HepG2 (cell line): ENCODE measurements around the gene AGAP3. TPM values are rescaled to one million over a fixed set of nuclear protein-coding genes. Genes with fewer than 3 reads are reported as not detected.

Source experiments
- ATAC-seq: fragments of 200-7000 bp; cut with Tn5 transposase; 3 replicates; pipeline ENCODE4 v1.9.1; 2020; ENCODE audit warnings: mild to moderate bottlenecking, moderate library complexity
- BruUV-seq: library from RNA; stranded (reverse); fragments of 400-500 nt; replicated peaks from 2 replicates; lab custom pipeline; 2021; lab: Mats Ljungman, UMichigan
- CTCF ChIA-PET: fragments of 300-600 bp; formaldehyde crosslinking; extraction: SDS; loops from one replicate; lab custom pipeline; 2021; ENCODE audit warnings: low total read pairs, inconsistent platforms, low intra/inter-chr PET ratio; lab: Yijun Ruan, JAX
- POLR2A ChIA-PET: fragments of 350-600 bp; sonication (Branson Sonifier 250); formaldehyde crosslinking; loops from one replicate; lab custom pipeline; 2020; ENCODE audit warnings: antibody characterized with exemption, inconsistent platforms; lab: Yijun Ruan, JAX
- DNase-seq: peaks from one replicate; pipeline ENCODE4 v3.0.0-alpha.2; 2015; ENCODE audit warnings: low spot score
- FAIRE-seq: peaks from 3 replicates; lab custom pipeline; 2011; peaks lifted over from hg19 to GRCh38; lab: Jason Lieb, UNC
- H2AFZ ChIP-seq: one replicate; pipeline ENCODE4 v1.6.1; 2011; ENCODE audit warnings: low read length, inconsistent platforms
- H3K27ac ChIP-seq: fragments of 300-600 bp; 3 replicates; pipeline ENCODE4 v1.8.0; 2011; ENCODE audit warnings: mixed run types, mild to moderate bottlenecking, mixed read lengths, low read length, inconsistent platforms; ENCODE audit not compliant: insufficient read depth; ENCODE audit errors: extremely low read length
- H3K27me3 ChIP-seq, 2 experiments: fragments of 200-600 bp in 1 of 2; 2 replicates in 1 of 2; 3 replicates in 1 of 2; pipeline versions ENCODE4 v1.6.0 to v1.8.0; 2011; ENCODE audit warnings: low read length in 2 of 2, mild to moderate bottlenecking in 2 of 2, moderate library complexity in 2 of 2, inconsistent platforms in 1 of 2; ENCODE audit not compliant: insufficient read depth in 2 of 2, control insufficient read depth in 1 of 2
- H3K36me3 ChIP-seq, 2 experiments: fragments of 200-600 bp in 1 of 2; replicated peaks in 1 of 2; 2 replicates in 1 of 2; 3 replicates in 1 of 2; pipeline versions ENCODE4 v1.5.1 to v1.8.0; 2011; ENCODE audit warnings: low read length in 2 of 2, inconsistent platforms in 1 of 2; ENCODE audit not compliant: insufficient read depth in 2 of 2, control insufficient read depth in 1 of 2
- H3K4me1 ChIP-seq: 2 replicates; pipeline ENCODE4 v1.5.1; 2012; ENCODE audit warnings: low read length, inconsistent platforms; ENCODE audit not compliant: insufficient read depth
- H3K4me2 ChIP-seq: 2 replicates; pipeline ENCODE4 v1.6.0; 2011; ENCODE audit warnings: low read depth, low read length, inconsistent platforms
- H3K4me3 ChIP-seq, 3 experiments: fragments of 200-600 bp in 1 of 3; sonication (generic), shearing (Covaris generic) in 1 of 3; replicated peaks in 1 of 3; 2 replicates each; pipeline ENCODE4 v1.5.1; 2011 to 2016; ENCODE audit warnings: low read length in 3 of 3, inconsistent platforms in 2 of 3, low read depth in 2 of 3, mild to moderate bottlenecking in 2 of 3, control low read depth in 1 of 3, mixed read lengths in 1 of 3; ENCODE audit not compliant: insufficient read depth in 1 of 3
- H3K79me2 ChIP-seq: one replicate; pipeline ENCODE4 v1.6.1; 2011; ENCODE audit warnings: low read length, inconsistent platforms; ENCODE audit not compliant: insufficient read depth
- H3K9ac ChIP-seq: 2 replicates; pipeline ENCODE4 v1.6.0; 2011; ENCODE audit warnings: mild to moderate bottlenecking, low read depth, low read length, inconsistent platforms; ENCODE audit not compliant: insufficient read depth
- H3K9me3 ChIP-seq: 2 replicates; pipeline ENCODE4 v1.5.1; 2012; ENCODE audit warnings: mild to moderate bottlenecking, low read length
- H4K20me1 ChIP-seq: 2 replicates; pipeline ENCODE4 v1.6.0; 2011; ENCODE audit warnings: inconsistent platforms, mild to moderate bottlenecking, low read length, moderate library complexity; ENCODE audit not compliant: insufficient read depth
- HNRNPL ChIP-seq: fragments of 200-400 bp; formaldehyde crosslinking; IDR thresholded peaks from 2 replicates; pipeline ENCODE4 v1.6.1; 2017; ENCODE audit warnings: mild to moderate bottlenecking, low read depth, low read length
- SRY ChIP-seq: sonication (generic); formaldehyde crosslinking; IDR thresholded peaks from 2 replicates; pipeline ENCODE4 v1.8.0; 2022; ENCODE audit warnings: mild to moderate bottlenecking, missing genetic modification reagents
- ZNF788 ChIP-seq: sonication (generic); formaldehyde crosslinking; IDR thresholded peaks from 2 replicates; pipeline ENCODE4 v1.5.0; 2020; ENCODE audit warnings: mild to moderate bottlenecking, missing genetic modification reagents, borderline replicate concordance
- WGBS: methylation state at CpG from one replicate; pipeline ENCODE4 v1.1.6; 2017; ENCODE audit warnings: low lambda C conversion rate; 5-methylcytosine and 5-hydroxymethylcytosine counted together
- in situ Hi-C: cut with HindIII; loops from 2 replicates; pipeline ENCODE4 v1.10.0; 2017; ENCODE audit warnings: low pct_unique_long_range_greater_than_20kb; ENCODE audit not compliant: extremely low pct_ligation_motif_present
- intact Hi-C: fragments of 100-400 bp; cut with micrococcal nuclease; formaldehyde crosslinking; loops from one replicate; pipeline ENCODE4 v1.10.0; 2022; ENCODE audit not compliant: unreplicated experiment
- polyA plus RNA-seq, 8 experiments: library from polyadenylated mRNA; depleted of rRNA in 3 of 8; stranded (reverse) in 7 of 8; unstranded in 1 of 8; fragments of >200 nt; fragmentation: Illumina TruSeq in 4 of 8; extraction: Trizol in 4 of 8; gene quantifications; 2 replicates each; pipeline versions ENCODE4 v1.2.1 to v1.2.3, GENCODE V29; 2011 to 2016; ENCODE audit warnings: low read depth in 4 of 8, missing spikeins in 1 of 8, mixed read lengths in 1 of 8; ENCODE audit not compliant: insufficient read depth in 1 of 8
- total RNA-seq, 5 experiments: library from RNA; depleted of rRNA; stranded (reverse); fragments of >200 nt; fragmentation: Illumina TruSeq; extraction: Trizol; gene quantifications; 2 replicates each; pipeline ENCODE4 v1.2.3, GENCODE V29; 2016; ENCODE audit warnings: low read depth in 1 of 5
- TF ChIP-seq, protein P1 (sequence below): sonication (generic); formaldehyde crosslinking; IDR thresholded peaks from 2 replicates; pipeline ENCODE4 v1.4.0; 2020; ENCODE audit warnings: missing genetic modification reagents

The AGAP3 gene
- total and polyA plus RNA-seq, 2 of the 13 experiments (the other 11 are each of a cell fraction or from before 2014, with no cell fraction given), result 31.3 to 61.4 TPM

DNA sequence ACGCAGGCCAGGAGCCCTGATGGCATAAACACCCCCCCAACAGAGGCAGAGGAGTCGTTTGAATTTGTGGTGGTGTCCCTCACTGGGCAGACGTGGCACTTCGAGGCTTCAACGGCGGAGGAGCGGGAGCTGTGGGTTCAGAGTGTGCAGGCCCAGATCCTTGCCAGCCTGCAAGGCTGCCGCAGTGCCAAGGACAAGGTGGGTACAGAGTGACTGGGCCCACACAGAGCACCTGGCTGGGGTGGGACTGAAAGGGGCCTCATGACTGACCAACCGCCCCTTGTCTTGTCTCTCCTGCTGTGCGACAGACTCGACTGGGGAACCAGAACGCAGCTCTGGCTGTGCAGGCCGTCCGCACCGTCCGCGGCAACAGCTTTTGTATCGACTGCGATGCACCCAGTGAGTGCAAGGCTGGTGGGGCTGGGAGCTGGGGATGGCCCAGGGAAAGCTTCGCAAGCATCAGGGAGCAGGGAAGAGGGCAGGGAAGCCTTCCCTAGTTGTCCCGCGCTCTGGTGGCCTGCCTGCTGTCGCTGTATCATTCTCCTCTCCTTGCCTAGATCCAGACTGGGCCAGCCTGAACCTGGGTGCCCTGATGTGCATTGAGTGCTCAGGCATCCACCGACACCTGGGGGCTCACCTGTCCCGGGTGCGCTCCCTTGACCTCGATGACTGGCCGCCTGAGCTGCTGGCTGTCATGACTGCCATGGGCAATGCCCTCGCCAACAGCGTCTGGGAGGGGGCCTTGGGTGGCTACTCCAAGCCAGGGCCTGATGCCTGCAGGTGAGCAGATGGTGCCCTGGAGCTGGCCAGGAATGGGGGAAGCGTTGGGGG is 55.8 kb downstream of the AGAP3 start:
- Histone ChIP-seq H4K20me1 (no peaks in the 10 kb centered on the region), H3K9ac (no peak overlapping the region), H3K79me2 (no peaks in the 10 kb centered on the region), H3K27ac (no peak overlapping the region), H3K4me2 (no peak overlapping the region), H3K9me3 (no peaks in the 10 kb centered on the region), H2AFZ (no peak overlapping the region), H3K4me3 (no peak overlapping the region), H3K36me3 (peaks cover 15 to 32% of the 10 kb centered on the region in 2 experiments), H3K27me3 (no peaks in the 10 kb centered on the region), H3K4me1 (no peaks in the 10 kb centered on the region)
- POLR2A ChIA-PET, result interaction anchor here (1.2 kb wide), 1 partner anchor 85 kb away, joined by 3 read pairs; the partner anchor contains the start of gene ABCF2
- CTCF ChIA-PET, result no interaction called here
- FAIRE-seq (no peak), DNase-seq (no peak), ATAC-seq (no peak)
- in situ Hi-C loops, result no loop called here
- BruUV-seq, result no TSS peak
- intact Hi-C loops, result no loop called here
- WGBS, result 94% methylated on average over 6 of the region's 31 CpGs
- TF ChIP-seq ZNF788 (no peak), HNRNPL (0 out of 2 replicates have a peak, but pooled peaks have one; percentile 3)

DNA sequence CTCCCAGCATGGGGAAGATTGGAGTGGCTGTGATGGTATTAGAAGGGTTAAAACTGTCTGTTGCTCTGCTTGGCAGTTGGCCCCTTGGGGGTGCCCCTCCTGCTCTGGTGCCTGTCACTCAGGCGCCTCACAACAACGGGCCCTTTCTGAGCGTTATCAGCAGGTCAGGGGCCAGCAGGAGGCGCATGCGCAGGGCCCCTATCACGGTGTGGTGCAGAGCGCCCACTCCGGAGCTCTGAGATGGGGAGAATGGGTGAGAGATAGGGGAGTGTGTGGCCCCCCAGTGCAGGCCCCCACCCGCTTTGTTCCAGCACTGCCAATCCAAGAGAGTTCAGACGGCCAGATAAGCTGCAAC is 56.4 kb downstream of the AGAP3 start:
- Histone ChIP-seq H4K20me1 (no peaks in the 10 kb centered on the region), H3K79me2 (no peaks in the 10 kb centered on the region), H3K9ac (no peak overlapping the region), H3K27me3 (no peaks in the 10 kb centered on the region), H3K4me3 (no peak overlapping the region), H3K27ac (no peak overlapping the region), H3K4me2 (no peak overlapping the region), H3K9me3 (no peaks in the 10 kb centered on the region), H2AFZ (no peak overlapping the region), H3K36me3 (peaks cover 15 to 31% of the 10 kb centered on the region in 2 experiments), H3K4me1 (no peaks in the 10 kb centered on the region)
- ATAC-seq (no peak), FAIRE-seq (no peak), DNase-seq (no peak)
- CTCF ChIA-PET, result no interaction called here
- no peak for TF ChIP-seq SRY (CRISPR knock-in tag)
- TF ChIP-seq, protein P1, sequence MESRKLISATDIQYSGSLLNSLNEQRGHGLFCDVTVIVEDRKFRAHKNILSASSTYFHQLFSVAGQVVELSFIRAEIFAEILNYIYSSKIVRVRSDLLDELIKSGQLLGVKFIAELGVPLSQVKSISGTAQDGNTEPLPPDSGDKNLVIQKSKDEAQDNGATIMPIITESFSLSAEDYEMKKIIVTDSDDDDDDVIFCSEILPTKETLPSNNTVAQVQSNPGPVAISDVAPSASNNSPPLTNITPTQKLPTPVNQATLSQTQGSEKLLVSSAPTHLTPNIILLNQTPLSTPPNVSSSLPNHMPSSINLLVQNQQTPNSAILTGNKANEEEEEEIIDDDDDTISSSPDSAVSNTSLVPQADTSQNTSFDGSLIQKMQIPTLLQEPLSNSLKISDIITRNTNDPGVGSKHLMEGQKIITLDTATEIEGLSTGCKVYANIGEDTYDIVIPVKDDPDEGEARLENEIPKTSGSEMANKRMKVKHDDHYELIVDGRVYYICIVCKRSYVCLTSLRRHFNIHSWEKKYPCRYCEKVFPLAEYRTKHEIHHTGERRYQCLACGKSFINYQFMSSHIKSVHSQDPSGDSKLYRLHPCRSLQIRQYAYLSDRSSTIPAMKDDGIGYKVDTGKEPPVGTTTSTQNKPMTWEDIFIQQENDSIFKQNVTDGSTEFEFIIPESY (CRISPR knock-in tag), result 0 out of 2 replicates have a peak, but pooled peaks have one; percentile 15
- BruUV-seq, result no TSS peak
- in situ Hi-C loops, result no loop called here
- intact Hi-C loops, result no loop called here
- POLR2A ChIA-PET, result no interaction called here
- 80% methylated on average over 1 of the region's 10 CpGs for WGBS
